ENCODE data around the gene GRIN2C. TPM values are rescaled to one million over a fixed set of nuclear protein-coding genes. Genes with fewer than 3 reads are reported as not detected.

GRIN2C gene
- total and polyA plus RNA-seq, 4 donors = 0.01 to 0.03 (median 0.02) TPM; not detected in 1

- H3K36me3 ChIP-seq (ENCODE audit: control insufficient read depth in 4 of 4, insufficient read depth in 4 of 4, low read length in 4 of 4) = peaks cover 0 to 58% (median 8%) of the 10 kb centered on the region in 4 donors
These were observed 61.4 kb downstream of the GRIN2C start for GRCh38 chr17:74798239-74798707.

DNA sequence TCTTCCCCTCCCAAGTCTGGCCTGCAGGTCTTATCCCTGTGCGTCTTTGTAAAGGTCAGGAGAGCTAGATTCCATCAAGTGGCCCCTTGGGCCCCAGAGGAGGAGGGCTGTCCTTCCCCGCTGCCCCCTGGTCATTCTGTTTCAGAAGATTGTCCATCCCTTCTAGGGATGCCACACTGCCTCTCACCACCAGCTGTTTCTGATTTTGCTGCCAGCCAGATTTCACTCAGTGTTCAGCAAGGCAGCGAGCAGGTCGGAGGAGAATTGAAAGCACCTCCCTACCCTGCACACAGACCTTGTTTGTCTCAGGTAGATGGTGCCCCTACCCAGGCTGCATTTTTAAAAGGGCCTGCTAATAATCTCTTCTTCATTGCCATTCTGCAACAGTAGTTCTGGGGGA is 61.9 kb downstream of the GRIN2C start:
- Histone ChIP-seq H3K36me3 (ENCODE audit: control insufficient read depth in 4 of 4, insufficient read depth in 4 of 4, low read length in 4 of 4) (peaks cover 3 to 62% (median 8%) of the 10 kb centered on the region in 4 donors), H3K27me3 (ENCODE audit: control insufficient read depth in 3 of 3, insufficient read depth in 3 of 3, low read length in 2 of 3) (no peaks in the 10 kb centered on the region), H3K27ac (ENCODE audit: low read depth in 1 of 2, low read length in 1 of 2) (no peak overlapping the region), H3K4me3 (no peak overlapping the region), H3K9ac (ENCODE audit: insufficient read depth in 1 of 2, low read length in 2 of 2) (no peak overlapping the region), H3K9me3 (ENCODE audit: control insufficient read depth in 4 of 4, insufficient read depth in 3 of 4, low read length in 3 of 4) (no peaks in the 10 kb centered on the region), H3K4me1 (ENCODE audit: control insufficient read depth in 5 of 5, insufficient read depth in 5 of 5, low read length in 5 of 5) (no peaks in the 10 kb centered on the region)
- WGBS, 2 donors = 93 to 97% methylated on average over 4 of the region's 4 CpGs
- DNase-seq = no peak
- TF ChIP-seq, protein P1, sequence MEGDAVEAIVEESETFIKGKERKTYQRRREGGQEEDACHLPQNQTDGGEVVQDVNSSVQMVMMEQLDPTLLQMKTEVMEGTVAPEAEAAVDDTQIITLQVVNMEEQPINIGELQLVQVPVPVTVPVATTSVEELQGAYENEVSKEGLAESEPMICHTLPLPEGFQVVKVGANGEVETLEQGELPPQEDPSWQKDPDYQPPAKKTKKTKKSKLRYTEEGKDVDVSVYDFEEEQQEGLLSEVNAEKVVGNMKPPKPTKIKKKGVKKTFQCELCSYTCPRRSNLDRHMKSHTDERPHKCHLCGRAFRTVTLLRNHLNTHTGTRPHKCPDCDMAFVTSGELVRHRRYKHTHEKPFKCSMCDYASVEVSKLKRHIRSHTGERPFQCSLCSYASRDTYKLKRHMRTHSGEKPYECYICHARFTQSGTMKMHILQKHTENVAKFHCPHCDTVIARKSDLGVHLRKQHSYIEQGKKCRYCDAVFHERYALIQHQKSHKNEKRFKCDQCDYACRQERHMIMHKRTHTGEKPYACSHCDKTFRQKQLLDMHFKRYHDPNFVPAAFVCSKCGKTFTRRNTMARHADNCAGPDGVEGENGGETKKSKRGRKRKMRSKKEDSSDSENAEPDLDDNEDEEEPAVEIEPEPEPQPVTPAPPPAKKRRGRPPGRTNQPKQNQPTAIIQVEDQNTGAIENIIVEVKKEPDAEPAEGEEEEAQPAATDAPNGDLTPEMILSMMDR (IDR thresholded peaks at IDR 0.05; ENCODE audit: control extremely low read depth, extremely low read depth) = no peak
- no peak for ATAC-seq (ENCODE audit: insufficient read depth, low FRiP score)

More at GRCh38 chr17:74798239-74798707, 61.4 kb downstream of the GRIN2C start:
- DNase-seq = no peak
- Histone ChIP-seq H3K9me3 (ENCODE audit: control insufficient read depth in 4 of 4, insufficient read depth in 3 of 4, low read length in 3 of 4) (no peaks in the 10 kb centered on the region), H3K4me3 (no peak overlapping the region), H3K27ac (ENCODE audit: low read depth in 1 of 2, low read length in 1 of 2) (no peak overlapping the region), H3K27me3 (ENCODE audit: control insufficient read depth in 3 of 3, insufficient read depth in 3 of 3, low read length in 2 of 3) (no peaks in the 10 kb centered on the region), H3K4me1 (ENCODE audit: control insufficient read depth in 5 of 5, insufficient read depth in 5 of 5, low read length in 5 of 5) (no peaks in the 10 kb centered on the region), H3K9ac (ENCODE audit: insufficient read depth in 1 of 2, low read length in 2 of 2) (no peak overlapping the region)
- 82 to 92% methylated on average over 8 of the region's 8 CpGs for WGBS, 2 donors
- no peak for ATAC-seq (ENCODE audit: insufficient read depth, low FRiP score)
- TF ChIP-seq, protein P1 (IDR thresholded peaks at IDR 0.05; ENCODE audit: control extremely low read depth, extremely low read depth) = no peak

- Histone ChIP-seq H3K4me3 (no peak overlapping the region), H3K4me1 (ENCODE audit: control insufficient read depth in 5 of 5, insufficient read depth in 5 of 5, low read length in 5 of 5) (no peaks in the 10 kb centered on the region), H3K27ac (ENCODE audit: low read depth in 1 of 2, low read length in 1 of 2) (no peak overlapping the region), H3K27me3 (ENCODE audit: control insufficient read depth in 3 of 3, insufficient read depth in 3 of 3, low read length in 2 of 3) (no peaks in the 10 kb centered on the region), H3K36me3 (ENCODE audit: control insufficient read depth in 4 of 4, insufficient read depth in 4 of 4, low read length in 4 of 4) (peaks cover 4 to 64% (median 8%) of the 10 kb centered on the region in 4 donors), H3K9ac (ENCODE audit: insufficient read depth in 1 of 2, low read length in 2 of 2) (no peak overlapping the region), H3K9me3 (ENCODE audit: control insufficient read depth in 4 of 4, insufficient read depth in 3 of 4, low read length in 3 of 4) (no peaks in the 10 kb centered on the region)
- WGBS, 2 donors = 95 to 97% methylated on average over 6 of the region's 6 CpGs
- ATAC-seq (ENCODE audit: insufficient read depth, low FRiP score) = no peak
- TF ChIP-seq, protein P1 (IDR thresholded peaks at IDR 0.05; ENCODE audit: control extremely low read depth, extremely low read depth) = no peak
- no peak for DNase-seq
These were observed 62.8 kb downstream of the GRIN2C start for GRCh38 chr17:74796866-74797265.

DNA sequence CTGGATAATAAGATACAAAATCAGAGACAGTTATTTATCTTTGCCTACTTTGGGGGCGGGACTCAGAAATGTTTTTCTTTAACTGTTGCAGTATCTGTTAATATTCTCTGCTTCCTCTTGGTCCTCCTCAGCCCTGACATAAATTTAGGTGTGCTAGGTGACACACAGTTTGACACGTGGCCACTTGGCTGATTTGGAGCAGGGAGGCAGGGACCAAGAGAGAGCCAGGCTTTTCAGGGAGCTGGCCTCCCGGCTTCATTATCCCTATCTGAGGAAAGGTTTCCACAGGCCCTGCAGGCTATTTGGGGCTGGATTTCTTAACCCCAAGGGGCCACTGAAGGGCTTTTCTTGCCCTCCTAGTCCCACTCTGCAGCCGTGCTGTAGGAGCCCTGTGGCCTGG is 63.5 kb downstream of the GRIN2C start:
- Histone ChIP-seq H3K9me3 (ENCODE audit: control insufficient read depth in 4 of 4, insufficient read depth in 3 of 4, low read length in 3 of 4) (no peaks in the 10 kb centered on the region), H3K27ac (ENCODE audit: low read depth in 1 of 2, low read length in 1 of 2) (no peak overlapping the region), H3K4me3 (no peak overlapping the region), H3K27me3 (ENCODE audit: control insufficient read depth in 3 of 3, insufficient read depth in 3 of 3, low read length in 2 of 3) (no peaks in the 10 kb centered on the region), H3K36me3 (ENCODE audit: control insufficient read depth in 4 of 4, insufficient read depth in 4 of 4, low read length in 4 of 4) (peaks cover 4 to 63% (median 6%) of the 10 kb centered on the region in 4 donors), H3K9ac (ENCODE audit: insufficient read depth in 1 of 2, low read length in 2 of 2) (no peak overlapping the region), H3K4me1 (ENCODE audit: control insufficient read depth in 5 of 5, insufficient read depth in 5 of 5, low read length in 5 of 5) (no peaks in the 10 kb centered on the region)
- TF ChIP-seq, protein P1 (IDR thresholded peaks at IDR 0.05; ENCODE audit: control extremely low read depth, extremely low read depth) = no peak
- 94% methylated on average over 4 of the region's 4 CpGs for WGBS, 2 donors
- DNase-seq (no peak), ATAC-seq (ENCODE audit: insufficient read depth, low FRiP score) (no peak)
